ENCODE data around the gene LSM4. TPM values are rescaled to one million over a fixed set of nuclear protein-coding genes. Genes with fewer than 3 reads are reported as not detected.

LSM4 gene
- total and polyA plus RNA-seq, 2 of the 13 experiments (the other 11 are each of a cell fraction or from before 2014, with no cell fraction given), result 65.8 to 166 TPM

DNA sequence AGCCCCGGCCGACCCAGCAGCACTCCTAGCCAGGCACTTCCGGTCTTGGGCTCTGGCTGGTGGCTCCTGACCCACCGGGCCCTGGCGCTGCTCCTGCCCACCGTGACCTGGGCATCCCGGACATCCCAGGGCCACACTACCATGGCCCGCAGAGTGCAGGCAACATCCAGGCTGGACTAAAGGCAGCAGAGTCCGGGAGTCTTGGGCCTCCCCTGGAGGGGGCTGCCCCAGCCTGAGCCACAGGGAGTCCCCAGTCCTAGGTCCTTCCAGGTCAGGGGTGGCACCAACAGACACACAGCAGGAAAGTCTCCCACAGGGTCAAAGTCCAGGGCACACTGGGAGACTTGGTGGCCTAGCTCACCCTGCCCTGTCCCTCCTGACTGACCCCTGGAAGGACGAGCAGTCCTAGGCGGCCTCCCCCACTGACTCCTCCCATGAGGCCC is 10.8 kb downstream of the LSM4 start (continued):
- TF ChIP-seq ZNF20 (CRISPR knock-in tag; IDR thresholded peaks at IDR 0.05) (no peak), ZMYM4 (CRISPR knock-in tag; IDR thresholded peaks at IDR 0.05) (no peak), HOXA5 (CRISPR knock-in tag; IDR thresholded peaks at IDR 0.05) (no peak), RARA (CRISPR knock-in tag; IDR thresholded peaks at IDR 0.05) (peak; percentile 75), ZNF644 (CRISPR knock-in tag; IDR thresholded peaks at IDR 0.05; ENCODE audit: low read depth) (no peak), ZEB1 (IDR thresholded peaks at IDR 0.05; ENCODE audit: insufficient replicate concordance, low read depth) (no peak), MED1 (CRISPR knock-in tag; IDR thresholded peaks at IDR 0.05) (peak; percentile 22; the same call in 1 of the 2 replicates), SRSF9 (IDR thresholded peaks at IDR 0.05; ENCODE audit: borderline replicate concordance, insufficient read depth, low read depth, low read length, poor library complexity, severe bottlenecking) (no peak), PLRG1 (conservative IDR thresholded peaks at IDR 0.05) (no peak), HIVEP1 (CRISPR knock-in tag; IDR thresholded peaks at IDR 0.05) (peak; percentile 55; the same call in 1 of the 2 replicates), ESRRA (CRISPR knock-in tag; IDR thresholded peaks at IDR 0.05; ENCODE audit: low read depth) (peak; percentile 61; the same call in 1 of the 2 replicates), HMG20A (CRISPR knock-in tag; IDR thresholded peaks at IDR 0.05; ENCODE audit: borderline replicate concordance) (no peak)
- TF ChIP-seq, protein P1, sequence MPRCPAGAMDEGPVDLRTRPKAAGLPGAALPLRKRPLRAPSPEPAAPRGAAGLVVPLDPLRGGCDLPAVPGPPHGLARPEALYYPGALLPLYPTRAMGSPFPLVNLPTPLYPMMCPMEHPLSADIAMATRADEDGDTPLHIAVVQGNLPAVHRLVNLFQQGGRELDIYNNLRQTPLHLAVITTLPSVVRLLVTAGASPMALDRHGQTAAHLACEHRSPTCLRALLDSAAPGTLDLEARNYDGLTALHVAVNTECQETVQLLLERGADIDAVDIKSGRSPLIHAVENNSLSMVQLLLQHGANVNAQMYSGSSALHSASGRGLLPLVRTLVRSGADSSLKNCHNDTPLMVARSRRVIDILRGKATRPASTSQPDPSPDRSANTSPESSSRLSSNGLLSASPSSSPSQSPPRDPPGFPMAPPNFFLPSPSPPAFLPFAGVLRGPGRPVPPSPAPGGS (CRISPR knock-in tag; IDR thresholded peaks at IDR 0.05), result no peak
- TF ChIP-seq, protein P2, sequence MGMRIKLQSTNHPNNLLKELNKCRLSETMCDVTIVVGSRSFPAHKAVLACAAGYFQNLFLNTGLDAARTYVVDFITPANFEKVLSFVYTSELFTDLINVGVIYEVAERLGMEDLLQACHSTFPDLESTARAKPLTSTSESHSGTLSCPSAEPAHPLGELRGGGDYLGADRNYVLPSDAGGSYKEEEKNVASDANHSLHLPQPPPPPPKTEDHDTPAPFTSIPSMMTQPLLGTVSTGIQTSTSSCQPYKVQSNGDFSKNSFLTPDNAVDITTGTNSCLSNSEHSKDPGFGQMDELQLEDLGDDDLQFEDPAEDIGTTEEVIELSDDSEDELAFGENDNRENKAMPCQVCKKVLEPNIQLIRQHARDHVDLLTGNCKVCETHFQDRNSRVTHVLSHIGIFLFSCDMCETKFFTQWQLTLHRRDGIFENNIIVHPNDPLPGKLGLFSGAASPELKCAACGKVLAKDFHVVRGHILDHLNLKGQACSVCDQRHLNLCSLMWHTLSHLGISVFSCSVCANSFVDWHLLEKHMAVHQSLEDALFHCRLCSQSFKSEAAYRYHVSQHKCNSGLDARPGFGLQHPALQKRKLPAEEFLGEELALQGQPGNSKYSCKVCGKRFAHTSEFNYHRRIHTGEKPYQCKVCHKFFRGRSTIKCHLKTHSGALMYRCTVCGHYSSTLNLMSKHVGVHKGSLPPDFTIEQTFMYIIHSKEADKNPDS (CRISPR knock-in tag; IDR thresholded peaks at IDR 0.05), result no peak
- TF ChIP-seq, protein P3, sequence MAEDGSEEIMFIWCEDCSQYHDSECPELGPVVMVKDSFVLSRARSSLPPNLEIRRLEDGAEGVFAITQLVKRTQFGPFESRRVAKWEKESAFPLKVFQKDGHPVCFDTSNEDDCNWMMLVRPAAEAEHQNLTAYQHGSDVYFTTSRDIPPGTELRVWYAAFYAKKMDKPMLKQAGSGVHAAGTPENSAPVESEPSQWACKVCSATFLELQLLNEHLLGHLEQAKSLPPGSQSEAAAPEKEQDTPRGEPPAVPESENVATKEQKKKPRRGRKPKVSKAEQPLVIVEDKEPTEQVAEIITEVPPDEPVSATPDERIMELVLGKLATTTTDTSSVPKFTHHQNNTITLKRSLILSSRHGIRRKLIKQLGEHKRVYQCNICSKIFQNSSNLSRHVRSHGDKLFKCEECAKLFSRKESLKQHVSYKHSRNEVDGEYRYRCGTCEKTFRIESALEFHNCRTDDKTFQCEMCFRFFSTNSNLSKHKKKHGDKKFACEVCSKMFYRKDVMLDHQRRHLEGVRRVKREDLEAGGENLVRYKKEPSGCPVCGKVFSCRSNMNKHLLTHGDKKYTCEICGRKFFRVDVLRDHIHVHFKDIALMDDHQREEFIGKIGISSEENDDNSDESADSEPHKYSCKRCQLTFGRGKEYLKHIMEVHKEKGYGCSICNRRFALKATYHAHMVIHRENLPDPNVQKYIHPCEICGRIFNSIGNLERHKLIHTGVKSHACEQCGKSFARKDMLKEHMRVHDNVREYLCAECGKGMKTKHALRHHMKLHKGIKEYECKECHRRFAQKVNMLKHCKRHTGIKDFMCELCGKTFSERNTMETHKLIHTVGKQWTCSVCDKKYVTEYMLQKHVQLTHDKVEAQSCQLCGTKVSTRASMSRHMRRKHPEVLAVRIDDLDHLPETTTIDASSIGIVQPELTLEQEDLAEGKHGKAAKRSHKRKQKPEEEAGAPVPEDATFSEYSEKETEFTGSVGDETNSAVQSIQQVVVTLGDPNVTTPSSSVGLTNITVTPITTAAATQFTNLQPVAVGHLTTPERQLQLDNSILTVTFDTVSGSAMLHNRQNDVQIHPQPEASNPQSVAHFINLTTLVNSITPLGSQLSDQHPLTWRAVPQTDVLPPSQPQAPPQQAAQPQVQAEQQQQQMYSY (CRISPR knock-in tag; IDR thresholded peaks at IDR 0.05), result no peak
- TF ChIP-seq, protein P4, sequence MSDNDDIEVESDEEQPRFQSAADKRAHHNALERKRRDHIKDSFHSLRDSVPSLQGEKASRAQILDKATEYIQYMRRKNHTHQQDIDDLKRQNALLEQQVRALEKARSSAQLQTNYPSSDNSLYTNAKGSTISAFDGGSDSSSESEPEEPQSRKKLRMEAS (IDR thresholded peaks at IDR 0.05), result no peak
- TF ChIP-seq, protein P5, sequence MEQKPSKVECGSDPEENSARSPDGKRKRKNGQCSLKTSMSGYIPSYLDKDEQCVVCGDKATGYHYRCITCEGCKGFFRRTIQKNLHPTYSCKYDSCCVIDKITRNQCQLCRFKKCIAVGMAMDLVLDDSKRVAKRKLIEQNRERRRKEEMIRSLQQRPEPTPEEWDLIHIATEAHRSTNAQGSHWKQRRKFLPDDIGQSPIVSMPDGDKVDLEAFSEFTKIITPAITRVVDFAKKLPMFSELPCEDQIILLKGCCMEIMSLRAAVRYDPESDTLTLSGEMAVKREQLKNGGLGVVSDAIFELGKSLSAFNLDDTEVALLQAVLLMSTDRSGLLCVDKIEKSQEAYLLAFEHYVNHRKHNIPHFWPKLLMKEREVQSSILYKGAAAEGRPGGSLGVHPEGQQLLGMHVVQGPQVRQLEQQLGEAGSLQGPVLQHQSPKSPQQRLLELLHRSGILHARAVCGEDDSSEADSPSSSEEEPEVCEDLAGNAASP (CRISPR knock-in tag; IDR thresholded peaks at IDR 0.05; ENCODE audit: borderline replicate concordance), result peak; percentile 78; the same call in 1 of the 2 replicates
- TF ChIP-seq, protein P6, sequence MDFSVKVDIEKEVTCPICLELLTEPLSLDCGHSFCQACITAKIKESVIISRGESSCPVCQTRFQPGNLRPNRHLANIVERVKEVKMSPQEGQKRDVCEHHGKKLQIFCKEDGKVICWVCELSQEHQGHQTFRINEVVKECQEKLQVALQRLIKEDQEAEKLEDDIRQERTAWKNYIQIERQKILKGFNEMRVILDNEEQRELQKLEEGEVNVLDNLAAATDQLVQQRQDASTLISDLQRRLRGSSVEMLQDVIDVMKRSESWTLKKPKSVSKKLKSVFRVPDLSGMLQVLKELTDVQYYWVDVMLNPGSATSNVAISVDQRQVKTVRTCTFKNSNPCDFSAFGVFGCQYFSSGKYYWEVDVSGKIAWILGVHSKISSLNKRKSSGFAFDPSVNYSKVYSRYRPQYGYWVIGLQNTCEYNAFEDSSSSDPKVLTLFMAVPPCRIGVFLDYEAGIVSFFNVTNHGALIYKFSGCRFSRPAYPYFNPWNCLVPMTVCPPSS (IDR thresholded peaks at IDR 0.05), result no peak
- TF ChIP-seq, protein P7, sequence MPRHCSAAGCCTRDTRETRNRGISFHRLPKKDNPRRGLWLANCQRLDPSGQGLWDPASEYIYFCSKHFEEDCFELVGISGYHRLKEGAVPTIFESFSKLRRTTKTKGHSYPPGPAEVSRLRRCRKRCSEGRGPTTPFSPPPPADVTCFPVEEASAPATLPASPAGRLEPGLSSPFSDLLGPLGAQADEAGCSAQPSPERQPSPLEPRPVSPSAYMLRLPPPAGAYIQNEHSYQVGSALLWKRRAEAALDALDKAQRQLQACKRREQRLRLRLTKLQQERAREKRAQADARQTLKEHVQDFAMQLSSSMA (CRISPR knock-in tag; IDR thresholded peaks at IDR 0.05), result no peak
